OCI-LY7 (cell line): ENCODE measurements around the gene CCDC33. TPM values are rescaled to one million over a fixed set of nuclear protein-coding genes. Genes with fewer than 3 reads are reported as not detected.

ENCODE experiments used
- BruUV-seq: library from RNA; stranded (reverse); fragments of 400-500 nt; replicated peaks from 2 replicates; lab custom pipeline; 2021; lab: Mats Ljungman, UMichigan
- CTCF ChIA-PET: fragments of 300-600 bp; sonication (Branson Sonifier 250); formaldehyde crosslinking; loops from one replicate; lab custom pipeline; 2022; ENCODE audit warnings: antibody characterized with exemption; ENCODE audit not compliant: unreplicated experiment; lab: Charles Lee
- POLR2A ChIA-PET: fragments of 300-600 bp; sonication (Branson Sonifier 250); formaldehyde crosslinking; loops from one replicate; lab custom pipeline; 2022; ENCODE audit warnings: antibody characterized with exemption; lab: Charles Lee
- DNase-seq: peaks from one replicate; pipeline ENCODE4 v3.0.0-alpha.2; 2015; ENCODE audit warnings: low spot score
- H2AFZ ChIP-seq: fragments of 200-600 bp; sonication (generic), shearing (Covaris generic); 2 replicates; pipeline ENCODE4 v1.6.1; 2014; ENCODE audit warnings: mild to moderate bottlenecking, antibody characterized with exemption, low read length, moderate library complexity
- H3K27ac ChIP-seq: fragments of 200-600 bp; sonication (generic); 2 replicates; pipeline ENCODE4 v1.5.1; 2014; ENCODE audit warnings: mixed run types, low read depth, mild to moderate bottlenecking, moderate library complexity, low read length, inconsistent platforms; ENCODE audit not compliant: poor library complexity, severe bottlenecking
- H3K36me3 ChIP-seq: fragments of 200-600 bp; sonication (generic); 2 replicates; pipeline ENCODE4 v1.6.1; 2014; ENCODE audit warnings: mild to moderate bottlenecking, antibody characterized with exemption, low read length, moderate library complexity, mixed read lengths; ENCODE audit not compliant: insufficient read depth
- H3K4me1 ChIP-seq: fragments of 200-600 bp; sonication (generic); 2 replicates; pipeline ENCODE4 v1.5.1; 2014; ENCODE audit warnings: mild to moderate bottlenecking, low read length; ENCODE audit not compliant: insufficient read depth, poor library complexity, severe bottlenecking
- H3K4me2 ChIP-seq: fragments of 200-600 bp; sonication (generic); 2 replicates; pipeline ENCODE4 v1.6.1; 2014; ENCODE audit warnings: mild to moderate bottlenecking, low read length
- H3K4me3 ChIP-seq: fragments of 200-600 bp; sonication (generic); 2 replicates; pipeline ENCODE4 v1.5.1; 2014; ENCODE audit warnings: mild to moderate bottlenecking, low read depth, low read length; ENCODE audit not compliant: poor library complexity, severe bottlenecking
- H3K79me2 ChIP-seq: fragments of 200-600 bp; sonication (generic); 2 replicates; pipeline ENCODE4 v1.6.1; 2016; ENCODE audit warnings: low read depth, mild to moderate bottlenecking, low read length, moderate library complexity, mixed read lengths; ENCODE audit not compliant: insufficient read depth
- H3K9me2 ChIP-seq: fragments of 200-600 bp; sonication (generic); 2 replicates; pipeline ENCODE4 v1.6.1; 2016; ENCODE audit warnings: mild to moderate bottlenecking, low read length, mixed read lengths; ENCODE audit not compliant: insufficient read depth
- H3K9me3 ChIP-seq: fragments of 200-600 bp; sonication (generic); 2 replicates; pipeline ENCODE4 v1.6.1; 2014; ENCODE audit warnings: mild to moderate bottlenecking, mixed run types, low read length, mixed read lengths
- H4K20me1 ChIP-seq: fragments of 200-600 bp; sonication (generic); 2 replicates; pipeline ENCODE4 v1.6.1; 2014; ENCODE audit warnings: mild to moderate bottlenecking, antibody characterized with exemption, low read length, moderate library complexity, mixed read lengths; ENCODE audit not compliant: insufficient read depth
- EZH2phosphoT487 ChIP-seq: fragments of 200-600 bp; sonication (generic); IDR thresholded peaks from 2 replicates; pipeline ENCODE4 v1.6.1; 2018; ENCODE audit warnings: low read depth, borderline replicate concordance, mild to moderate bottlenecking, mixed run types, antibody characterized with exemption, low read length, moderate library complexity, mixed read lengths
- intact Hi-C: fragments of 100-400 bp; cut with micrococcal nuclease; formaldehyde crosslinking; loops from one replicate; pipeline ENCODE4 v1.10.0; 2022; ENCODE audit not compliant: unreplicated experiment
- total RNA-seq, 2 experiments: library from RNA; depleted of rRNA in 1 of 2; stranded (reverse); fragments of >200 nt in 1 of 2; shearing (Covaris generic) in 1 of 2; gene quantifications; 2 replicates each; pipeline ENCODE4 v1.2.3, GENCODE V29; 2014 to 2022
- TF ChIP-seq, protein P1 (sequence below): fragments of 200-600 bp; sonication (generic); conservative IDR thresholded peaks from 2 replicates; pipeline ENCODE4 v1.5.1; 2014; ENCODE audit warnings: mild to moderate bottlenecking, antibody characterized with exemption, low read length, moderate library complexity, mixed read lengths

The CCDC33 gene
- total RNA-seq, 2 experiments from 2014 or later, result not detected

DNA sequence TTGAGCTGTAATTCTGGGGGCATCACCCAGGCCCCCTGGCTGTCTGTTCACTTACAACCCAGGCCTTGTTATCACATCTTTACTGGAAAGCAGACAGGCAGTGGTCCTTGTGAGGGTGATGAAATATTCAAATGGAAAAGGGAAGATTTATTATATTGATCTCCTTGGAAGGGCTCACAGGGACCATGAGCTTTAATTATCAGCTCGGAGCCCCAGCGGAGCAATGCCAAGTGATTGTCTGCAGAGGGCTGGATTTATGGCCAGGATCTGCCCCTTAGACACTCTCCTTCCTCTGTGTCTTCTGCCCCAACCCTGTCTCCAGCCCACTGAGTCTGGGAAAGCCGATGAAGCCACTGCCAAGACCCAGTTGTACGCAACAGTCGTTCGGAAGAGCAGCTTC lies 31.9 kb downstream of the CCDC33 start:
- DNase-seq, result no peak
- H3K79me2 ChIP-seq, result no peaks in the 10 kb centered on the region
- POLR2A ChIA-PET, result no interaction called here
- H3K36me3 ChIP-seq, result no peaks in the 10 kb centered on the region
- intact Hi-C loops, result no loop called here
- no peak overlapping the region for H3K27ac ChIP-seq
- BruUV-seq, result no TSS peak
- H3K4me2 ChIP-seq, result no peak overlapping the region
- TF ChIP-seq EZH2phosphoT487, result no peak
- TF ChIP-seq, protein P1, sequence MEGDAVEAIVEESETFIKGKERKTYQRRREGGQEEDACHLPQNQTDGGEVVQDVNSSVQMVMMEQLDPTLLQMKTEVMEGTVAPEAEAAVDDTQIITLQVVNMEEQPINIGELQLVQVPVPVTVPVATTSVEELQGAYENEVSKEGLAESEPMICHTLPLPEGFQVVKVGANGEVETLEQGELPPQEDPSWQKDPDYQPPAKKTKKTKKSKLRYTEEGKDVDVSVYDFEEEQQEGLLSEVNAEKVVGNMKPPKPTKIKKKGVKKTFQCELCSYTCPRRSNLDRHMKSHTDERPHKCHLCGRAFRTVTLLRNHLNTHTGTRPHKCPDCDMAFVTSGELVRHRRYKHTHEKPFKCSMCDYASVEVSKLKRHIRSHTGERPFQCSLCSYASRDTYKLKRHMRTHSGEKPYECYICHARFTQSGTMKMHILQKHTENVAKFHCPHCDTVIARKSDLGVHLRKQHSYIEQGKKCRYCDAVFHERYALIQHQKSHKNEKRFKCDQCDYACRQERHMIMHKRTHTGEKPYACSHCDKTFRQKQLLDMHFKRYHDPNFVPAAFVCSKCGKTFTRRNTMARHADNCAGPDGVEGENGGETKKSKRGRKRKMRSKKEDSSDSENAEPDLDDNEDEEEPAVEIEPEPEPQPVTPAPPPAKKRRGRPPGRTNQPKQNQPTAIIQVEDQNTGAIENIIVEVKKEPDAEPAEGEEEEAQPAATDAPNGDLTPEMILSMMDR, result no peak
- H3K4me1 ChIP-seq, result no peaks in the 10 kb centered on the region
- no peaks in the 10 kb centered on the region for H3K9me2 ChIP-seq
- H3K9me3 ChIP-seq, result no peaks in the 10 kb centered on the region
- CTCF ChIA-PET, result interaction anchor here (0.6 kb wide), 1 partner anchor 9 kb away, joined by 3 read pairs; no protein-coding TSS in a partner anchor
- no peak overlapping the region for H3K4me3 ChIP-seq
- no peaks in the 10 kb centered on the region for H4K20me1 ChIP-seq
- H2AFZ ChIP-seq, result no peak overlapping the region

DNA sequence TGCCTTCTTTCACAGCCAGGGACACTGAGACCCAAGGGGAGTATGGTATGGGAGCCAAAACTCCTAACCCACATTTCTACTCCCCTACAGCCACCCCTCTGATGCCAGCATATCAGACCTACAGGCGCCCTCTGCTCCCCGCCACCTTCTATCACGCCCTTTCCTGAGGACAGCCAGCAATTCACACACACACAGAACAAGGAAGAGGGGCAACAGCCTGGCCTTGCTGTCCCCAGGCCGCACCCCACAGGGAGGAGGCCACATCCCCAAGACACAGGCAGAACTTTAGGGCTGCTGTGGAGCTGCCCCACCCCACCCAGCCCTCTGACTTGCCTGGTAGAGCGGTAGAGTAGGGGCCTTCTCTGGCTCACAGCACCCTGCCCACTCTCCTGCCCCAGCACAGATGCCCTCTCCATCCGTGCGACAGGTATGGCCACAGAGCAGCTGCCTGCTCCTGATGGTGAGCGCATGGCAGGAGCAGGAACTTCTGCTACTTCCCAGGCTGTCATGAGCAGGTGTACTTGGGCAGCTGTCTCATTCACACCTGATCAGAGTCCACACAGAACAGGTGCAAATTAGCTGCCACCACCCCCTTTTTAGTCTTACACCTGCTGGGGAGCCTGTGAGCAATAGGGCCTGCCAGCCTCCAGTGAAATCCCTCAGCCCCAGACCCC lies 33.4 kb downstream of the CCDC33 start:
- CTCF ChIA-PET, result no interaction called here
- Histone ChIP-seq H3K36me3 (no peaks in the 10 kb centered on the region), H4K20me1 (no peaks in the 10 kb centered on the region), H3K9me2 (no peaks in the 10 kb centered on the region), H3K79me2 (no peaks in the 10 kb centered on the region), H3K27ac (no peak overlapping the region), H3K4me2 (no peak overlapping the region), H3K4me3 (no peak overlapping the region), H3K9me3 (no peaks in the 10 kb centered on the region), H3K4me1 (no peaks in the 10 kb centered on the region), H2AFZ (no peak overlapping the region)
- DNase-seq, result no peak
- TF ChIP-seq, protein P1, result no peak
- TF ChIP-seq EZH2phosphoT487, result no peak
- no TSS peak for BruUV-seq
- intact Hi-C loops, result no loop called here
- POLR2A ChIA-PET, result no interaction called here

DNA sequence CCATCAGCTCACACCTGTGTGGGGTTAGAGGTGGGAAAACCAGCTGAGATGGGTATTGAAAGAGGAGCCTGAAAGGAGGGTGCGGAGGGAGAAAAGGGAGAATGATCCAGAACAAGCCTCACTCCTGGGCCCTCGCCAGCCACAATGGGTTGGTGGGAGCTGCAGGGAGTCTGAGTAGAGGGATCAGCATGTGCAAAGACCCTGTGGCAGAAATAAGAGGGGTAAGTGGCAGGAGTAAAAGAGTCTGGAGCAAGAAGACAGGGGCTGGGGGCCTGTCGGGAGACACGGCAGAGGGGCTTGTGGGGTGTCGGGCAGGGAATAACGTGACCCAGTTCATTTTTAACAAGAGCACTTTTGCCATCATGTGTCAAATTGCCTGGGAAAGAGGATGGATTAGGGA lies 34.0 kb downstream of the CCDC33 start:
- POLR2A ChIA-PET, result no interaction called here
- no peak overlapping the region for H3K4me2 ChIP-seq
- H3K4me1 ChIP-seq, result no peaks in the 10 kb centered on the region
- intact Hi-C loops, result no loop called here
- CTCF ChIA-PET, result no interaction called here
- H2AFZ ChIP-seq, result no peak overlapping the region
- TF ChIP-seq, protein P1, result no peak
- TF ChIP-seq EZH2phosphoT487, result no peak
- no peaks in the 10 kb centered on the region for H3K9me2 ChIP-seq
- no peaks in the 10 kb centered on the region for H3K79me2 ChIP-seq
- DNase-seq, result no peak
- H3K9me3 ChIP-seq, result no peaks in the 10 kb centered on the region
- H3K36me3 ChIP-seq, result no peaks in the 10 kb centered on the region
- H4K20me1 ChIP-seq, result no peaks in the 10 kb centered on the region
- H3K4me3 ChIP-seq, result no peak overlapping the region
- no peak overlapping the region for H3K27ac ChIP-seq
- no TSS peak for BruUV-seq
